Tibial nerve (tissue), 4 donors: Measurements from ENCODE around the gene CTNNA2.

Experiments
- CTCF ChIP-seq, 5 experiments: fragments of 200-600 bp in 3 of 5; fragments of 450-650 bp in 2 of 5; sonication (generic) in 3 of 5; IDR thresholded peaks; one replicate each; pipeline ENCODE4 v1.5.1; 2016 to 2019; ENCODE audit warnings: antibody characterized with exemption in 5 of 5, mild to moderate bottlenecking in 3 of 5, moderate library complexity in 2 of 5
- EP300 ChIP-seq, 2 donors: sonication (generic); formaldehyde crosslinking; IDR thresholded peaks; one replicate each; pipeline ENCODE4 v1.6.1; 2017; ENCODE audit warnings: antibody characterized with exemption in 2 of 2, mild to moderate bottlenecking in 1 of 2
- POLR2A ChIP-seq, 2 donors: fragments of 450-650 bp; IDR thresholded peaks; one replicate each; pipeline ENCODE4 v1.6.1; 2017; ENCODE audit warnings: antibody characterized with exemption in 2 of 2, mild to moderate bottlenecking in 2 of 2, moderate library complexity in 2 of 2

GRCh38 chr2:80473069-80473468 lies 960.2 kb downstream of the CTNNA2 start:
- TF ChIP-seq CTCF (IDR thresholded peaks at IDR 0.05), result no peak
- TF ChIP-seq POLR2A (IDR thresholded peaks at IDR 0.05), result no peak
- no peak for TF ChIP-seq EP300 (IDR thresholded peaks at IDR 0.05)
